ENCODE results near the gene ST7.
A peak's percentile ranks its signal among the peaks of the same experiment; 100 is the strongest.

The ST7 gene

DNA sequence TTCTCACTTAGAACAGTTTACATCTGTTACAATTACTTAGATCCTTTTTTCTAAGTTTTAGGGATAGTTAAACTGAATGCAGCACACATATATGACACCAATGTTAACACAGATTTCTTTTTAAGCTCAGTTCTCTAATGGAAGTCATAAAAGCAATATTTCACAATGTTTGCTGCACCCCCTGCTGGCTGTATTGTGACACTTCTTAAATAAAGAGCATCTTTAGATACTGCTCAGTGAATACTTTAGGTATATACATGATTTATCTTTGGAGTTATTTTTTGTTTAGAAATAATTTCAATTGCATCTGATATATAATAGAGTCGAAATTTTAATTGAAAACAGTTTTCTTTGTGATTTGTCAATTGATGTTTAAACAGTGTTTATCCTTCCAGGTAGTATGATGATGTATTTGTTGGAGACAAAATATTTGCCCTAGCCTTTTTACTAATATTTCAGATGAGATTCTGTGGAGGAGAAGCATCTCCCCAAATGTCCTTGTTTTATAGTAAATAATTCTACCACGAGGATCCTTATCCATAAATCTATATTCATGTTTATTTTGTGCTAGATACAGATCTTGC lies 174.4 kb downstream of the ST7 start:
- DNase-seq (ENCODE audit: low read depth) = peak; percentile 56
- TF ChIP-seq, protein P1, sequence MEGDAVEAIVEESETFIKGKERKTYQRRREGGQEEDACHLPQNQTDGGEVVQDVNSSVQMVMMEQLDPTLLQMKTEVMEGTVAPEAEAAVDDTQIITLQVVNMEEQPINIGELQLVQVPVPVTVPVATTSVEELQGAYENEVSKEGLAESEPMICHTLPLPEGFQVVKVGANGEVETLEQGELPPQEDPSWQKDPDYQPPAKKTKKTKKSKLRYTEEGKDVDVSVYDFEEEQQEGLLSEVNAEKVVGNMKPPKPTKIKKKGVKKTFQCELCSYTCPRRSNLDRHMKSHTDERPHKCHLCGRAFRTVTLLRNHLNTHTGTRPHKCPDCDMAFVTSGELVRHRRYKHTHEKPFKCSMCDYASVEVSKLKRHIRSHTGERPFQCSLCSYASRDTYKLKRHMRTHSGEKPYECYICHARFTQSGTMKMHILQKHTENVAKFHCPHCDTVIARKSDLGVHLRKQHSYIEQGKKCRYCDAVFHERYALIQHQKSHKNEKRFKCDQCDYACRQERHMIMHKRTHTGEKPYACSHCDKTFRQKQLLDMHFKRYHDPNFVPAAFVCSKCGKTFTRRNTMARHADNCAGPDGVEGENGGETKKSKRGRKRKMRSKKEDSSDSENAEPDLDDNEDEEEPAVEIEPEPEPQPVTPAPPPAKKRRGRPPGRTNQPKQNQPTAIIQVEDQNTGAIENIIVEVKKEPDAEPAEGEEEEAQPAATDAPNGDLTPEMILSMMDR (IDR thresholded peaks at IDR 0.05; ENCODE audit: low read depth, low read length, missing control alignments) = peak; percentile 57
- no peak overlapping the region for H3K4me3 ChIP-seq (ENCODE audit: low read depth, low read length)
- in situ Hi-C loops (cut with HindIII; ENCODE audit: low sequenced_read_pairs) = no loop called here

DNA sequence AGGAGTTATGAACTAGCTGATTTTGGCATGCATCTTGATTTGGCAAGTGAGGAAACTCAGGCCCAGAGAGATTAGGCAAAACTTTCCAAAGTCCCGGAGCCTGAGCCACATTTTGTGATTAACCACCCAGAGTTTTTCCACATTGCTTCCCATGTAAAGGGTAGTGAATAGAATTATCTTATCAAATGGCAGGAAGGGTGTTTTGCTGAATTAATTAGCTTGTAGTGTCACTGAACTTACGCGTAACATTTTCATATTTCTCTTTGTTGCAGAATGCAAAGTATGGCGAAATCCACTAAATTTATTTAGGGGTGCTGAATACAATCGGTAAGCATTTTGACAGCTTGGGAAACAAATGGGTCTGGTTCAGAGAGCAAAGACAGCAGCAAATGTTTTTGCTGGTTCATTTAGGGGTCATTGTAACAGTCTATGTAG lies 176.2 kb downstream of the ST7 start:
- DNase-seq (ENCODE audit: low read depth) = no peak
- TF ChIP-seq, protein P1 (IDR thresholded peaks at IDR 0.05; ENCODE audit: low read depth, low read length, missing control alignments) = no peak
- in situ Hi-C loops (cut with HindIII; ENCODE audit: low sequenced_read_pairs) = no loop called here
- no peak overlapping the region for H3K4me3 ChIP-seq (ENCODE audit: low read depth, low read length)

DNA sequence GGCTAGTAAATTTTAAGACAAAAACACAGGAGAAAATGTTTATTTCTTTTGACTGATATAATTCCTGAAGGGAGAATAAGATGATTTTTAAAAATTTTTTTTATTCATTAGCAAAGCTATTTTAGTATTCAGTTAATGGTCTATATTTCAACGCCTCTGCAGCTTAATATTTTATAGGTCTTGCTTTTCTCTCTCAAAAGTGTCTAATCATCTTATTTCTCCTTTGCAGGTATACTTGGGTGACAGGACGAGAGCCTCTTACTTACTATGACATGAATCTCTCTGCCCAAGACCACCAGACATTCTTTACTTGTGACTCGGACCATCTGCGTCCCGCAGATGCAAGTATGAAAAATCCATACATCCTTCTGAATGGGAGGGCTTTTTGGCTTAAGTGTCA lies 177.0 kb downstream of the ST7 start:
- no peak for DNase-seq (ENCODE audit: low read depth)
- TF ChIP-seq, protein P1 (IDR thresholded peaks at IDR 0.05; ENCODE audit: low read depth, low read length, missing control alignments) = no peak
- H3K4me3 ChIP-seq (ENCODE audit: low read depth, low read length) = no peak overlapping the region
- in situ Hi-C loops (cut with HindIII; ENCODE audit: low sequenced_read_pairs) = no loop called here

DNA sequence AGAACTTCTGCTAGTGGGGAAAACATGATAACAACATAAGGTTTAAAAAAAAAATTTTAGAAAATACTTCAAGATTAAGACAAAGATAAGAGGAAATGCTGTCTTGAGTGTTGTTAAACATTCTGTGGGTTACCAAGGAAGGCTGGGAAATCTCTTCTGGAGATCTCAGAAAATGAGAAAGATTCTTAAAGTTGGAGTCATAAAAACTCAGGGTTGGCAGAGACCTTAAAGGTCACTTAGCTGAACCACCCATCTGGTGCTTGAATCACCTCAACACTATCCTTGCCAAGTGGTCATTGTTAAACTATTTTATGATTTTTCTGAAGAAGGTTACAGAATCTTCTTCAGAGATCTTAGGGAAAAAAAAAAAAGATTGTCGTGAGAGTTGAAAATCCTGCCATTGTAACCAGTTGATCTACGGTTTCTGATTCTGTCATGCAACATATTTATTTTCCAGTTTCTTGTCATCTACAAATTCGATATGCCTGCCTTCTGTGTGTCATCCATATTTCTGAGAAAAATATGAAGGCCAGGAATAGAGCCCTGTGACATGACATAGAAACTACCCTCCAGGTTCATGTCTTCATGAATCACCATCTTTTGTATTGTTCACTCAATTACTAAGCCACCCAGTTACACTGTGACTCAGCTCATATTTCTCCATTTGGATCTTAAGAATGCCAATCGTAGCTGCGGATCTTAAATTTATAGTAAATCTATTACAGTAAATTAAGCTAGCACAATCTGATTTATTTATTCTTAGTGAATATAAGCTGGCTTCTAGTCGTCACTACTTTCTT lies 179.2 kb downstream of the ST7 start:
- in situ Hi-C loops (cut with HindIII; ENCODE audit: low sequenced_read_pairs) = no loop called here
- TF ChIP-seq, protein P1 (IDR thresholded peaks at IDR 0.05; ENCODE audit: low read depth, low read length, missing control alignments) = no peak
- H3K4me3 ChIP-seq (ENCODE audit: low read depth, low read length) = no peak overlapping the region
- peak; percentile 71 for DNase-seq (ENCODE audit: low read depth)

DNA sequence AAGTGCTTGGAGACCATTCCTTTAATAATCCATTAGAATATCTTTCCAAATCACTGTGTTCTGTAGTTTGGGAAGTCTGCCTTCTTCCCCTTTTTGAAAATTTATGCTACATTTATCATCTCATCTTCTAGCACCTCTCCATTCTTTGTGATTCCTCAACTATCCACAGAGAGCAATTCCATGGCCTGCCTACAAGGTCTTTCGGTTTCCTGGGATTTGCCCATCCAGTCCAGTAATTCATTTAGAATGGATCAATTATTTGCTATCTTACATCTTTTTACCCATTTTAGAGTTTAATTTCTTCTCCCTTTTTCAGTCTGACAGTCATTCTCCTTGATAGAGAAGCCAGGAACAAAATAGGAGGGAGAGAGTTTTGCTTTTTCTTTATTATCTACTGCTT lies 179.8 kb downstream of the ST7 start:
- TF ChIP-seq, protein P1 (IDR thresholded peaks at IDR 0.05; ENCODE audit: low read depth, low read length, missing control alignments) = no peak
- in situ Hi-C loops (cut with HindIII; ENCODE audit: low sequenced_read_pairs) = no loop called here
- H3K4me3 ChIP-seq (ENCODE audit: low read depth, low read length) = no peak overlapping the region
- DNase-seq (ENCODE audit: low read depth) = no peak

DNA sequence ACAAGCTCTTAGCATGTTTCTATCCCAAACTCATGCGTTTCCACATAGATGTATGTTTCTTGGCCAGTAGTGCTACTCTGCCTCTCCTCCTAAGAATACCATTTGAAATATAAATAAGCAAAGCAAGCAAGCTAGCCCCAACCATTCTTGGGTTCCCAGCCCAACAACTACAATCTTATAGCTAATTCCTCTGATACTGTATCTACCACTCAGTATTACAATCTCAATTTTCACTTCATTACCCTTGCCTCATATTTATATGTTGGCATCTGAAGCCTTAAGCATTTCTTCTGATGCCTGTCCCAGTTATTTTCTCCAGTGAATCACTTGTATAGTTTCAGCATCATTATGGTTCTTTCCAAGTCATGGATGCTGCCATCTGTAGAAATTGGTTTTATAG lies 181.1 kb downstream of the ST7 start:
- TF ChIP-seq, protein P1 (IDR thresholded peaks at IDR 0.05; ENCODE audit: low read depth, low read length, missing control alignments) = no peak
- no peak overlapping the region for H3K4me3 ChIP-seq (ENCODE audit: low read depth, low read length)
- DNase-seq (ENCODE audit: low read depth) = no peak
- in situ Hi-C loops (cut with HindIII; ENCODE audit: low sequenced_read_pairs) = no loop called here
